GM12874 (cell line): ENCODE results near the gene C2orf49.

Source experiments
- TF ChIP-seq, protein P1 (sequence below): IDR thresholded peaks from 2 replicates; pipeline ENCODE4 v1.5.1; 2011; ENCODE audit warnings: low read depth, mild to moderate bottlenecking, control low read depth, low read length, moderate library complexity; ENCODE audit not compliant: insufficient read depth

The C2orf49 gene

DNA sequence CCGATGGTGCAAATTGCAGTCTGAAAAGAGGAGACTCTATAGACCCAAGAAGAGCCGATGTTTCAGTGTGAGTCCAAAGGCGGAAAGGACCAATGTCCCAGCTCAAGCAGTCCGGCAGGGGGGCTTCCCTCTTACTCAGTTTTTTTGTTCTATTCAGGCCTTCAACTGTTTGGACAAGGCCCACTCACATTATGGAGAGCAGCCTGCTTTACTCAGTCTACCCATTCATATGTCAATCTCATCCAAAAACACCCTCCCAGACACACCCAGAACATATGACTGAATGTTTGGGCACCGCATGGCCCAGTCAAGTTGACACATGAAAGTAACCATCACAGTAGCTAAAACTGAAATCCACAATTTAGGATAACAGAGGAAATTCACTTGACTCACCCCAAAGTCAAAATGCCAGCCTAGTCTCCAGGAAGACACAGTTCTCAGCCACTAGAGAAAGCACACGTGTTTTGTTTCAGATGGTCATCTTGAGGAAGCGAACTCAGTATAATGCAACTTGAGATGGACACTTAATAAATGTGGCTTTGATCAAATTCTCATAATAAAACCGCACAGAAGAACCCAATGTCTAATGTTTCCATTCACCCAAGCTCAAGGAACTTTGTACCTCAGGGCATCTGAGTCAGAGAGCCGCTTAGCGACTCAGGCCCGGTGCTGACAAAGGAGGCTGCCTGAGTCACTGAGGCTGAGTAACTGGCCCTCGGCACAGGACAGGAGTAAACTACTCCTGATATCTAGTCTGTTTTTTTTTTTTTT lies 59.1 kb downstream of the C2orf49 start:
- TF ChIP-seq, protein P1, sequence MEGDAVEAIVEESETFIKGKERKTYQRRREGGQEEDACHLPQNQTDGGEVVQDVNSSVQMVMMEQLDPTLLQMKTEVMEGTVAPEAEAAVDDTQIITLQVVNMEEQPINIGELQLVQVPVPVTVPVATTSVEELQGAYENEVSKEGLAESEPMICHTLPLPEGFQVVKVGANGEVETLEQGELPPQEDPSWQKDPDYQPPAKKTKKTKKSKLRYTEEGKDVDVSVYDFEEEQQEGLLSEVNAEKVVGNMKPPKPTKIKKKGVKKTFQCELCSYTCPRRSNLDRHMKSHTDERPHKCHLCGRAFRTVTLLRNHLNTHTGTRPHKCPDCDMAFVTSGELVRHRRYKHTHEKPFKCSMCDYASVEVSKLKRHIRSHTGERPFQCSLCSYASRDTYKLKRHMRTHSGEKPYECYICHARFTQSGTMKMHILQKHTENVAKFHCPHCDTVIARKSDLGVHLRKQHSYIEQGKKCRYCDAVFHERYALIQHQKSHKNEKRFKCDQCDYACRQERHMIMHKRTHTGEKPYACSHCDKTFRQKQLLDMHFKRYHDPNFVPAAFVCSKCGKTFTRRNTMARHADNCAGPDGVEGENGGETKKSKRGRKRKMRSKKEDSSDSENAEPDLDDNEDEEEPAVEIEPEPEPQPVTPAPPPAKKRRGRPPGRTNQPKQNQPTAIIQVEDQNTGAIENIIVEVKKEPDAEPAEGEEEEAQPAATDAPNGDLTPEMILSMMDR, result no peak

DNA sequence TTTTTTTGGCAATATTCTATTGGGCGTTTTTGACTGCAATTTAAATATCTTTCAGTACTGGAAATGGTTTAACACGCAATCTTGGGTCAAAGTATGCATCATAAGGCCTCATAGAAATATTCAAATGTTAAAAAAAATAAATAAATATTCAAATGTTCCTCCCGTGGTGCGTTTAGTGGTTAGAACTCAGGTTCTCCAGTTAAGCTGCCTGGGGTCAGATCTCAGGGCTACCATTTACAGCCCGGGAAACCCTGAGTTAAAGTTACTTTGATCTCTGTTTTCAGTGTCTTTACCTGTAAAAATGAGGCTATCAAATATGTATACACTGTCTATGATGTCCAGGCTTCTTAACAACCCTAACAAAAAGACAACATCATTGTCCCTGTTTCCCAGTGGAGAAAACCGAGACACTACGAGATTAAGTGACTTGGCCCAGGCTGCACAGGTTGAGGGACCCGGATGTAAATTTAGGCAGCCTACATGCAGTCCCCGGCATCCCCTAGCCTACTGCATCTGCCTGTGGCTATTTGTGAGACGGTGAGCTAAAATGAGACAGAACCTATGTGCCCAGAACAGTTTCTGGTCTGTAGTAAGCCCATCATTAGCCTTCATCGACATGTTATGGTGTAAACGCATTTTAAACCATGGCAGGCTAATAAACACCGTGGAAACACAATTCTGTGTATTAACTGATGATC lies 59.8 kb downstream of the C2orf49 start:
- TF ChIP-seq, protein P1, result no peak

DNA sequence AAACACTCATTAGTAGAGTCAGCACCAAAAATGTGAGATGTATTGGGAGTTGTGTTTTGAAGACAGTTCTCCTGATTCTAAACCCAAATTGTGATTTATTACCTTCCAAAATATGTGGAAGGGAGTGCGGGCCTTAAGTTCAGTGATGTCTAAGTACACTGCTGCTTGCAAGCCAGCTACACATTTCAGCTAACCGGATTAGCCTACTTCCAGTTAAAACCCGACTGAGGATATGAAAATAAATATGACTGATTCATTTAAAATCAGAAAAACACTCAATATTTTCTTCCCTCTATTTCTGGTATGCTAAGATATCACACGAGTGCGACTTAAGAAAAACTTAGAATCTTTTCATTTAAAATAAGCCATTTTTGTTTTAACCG lies 60.6 kb downstream of the C2orf49 start:
- TF ChIP-seq, protein P1, result no peak

DNA sequence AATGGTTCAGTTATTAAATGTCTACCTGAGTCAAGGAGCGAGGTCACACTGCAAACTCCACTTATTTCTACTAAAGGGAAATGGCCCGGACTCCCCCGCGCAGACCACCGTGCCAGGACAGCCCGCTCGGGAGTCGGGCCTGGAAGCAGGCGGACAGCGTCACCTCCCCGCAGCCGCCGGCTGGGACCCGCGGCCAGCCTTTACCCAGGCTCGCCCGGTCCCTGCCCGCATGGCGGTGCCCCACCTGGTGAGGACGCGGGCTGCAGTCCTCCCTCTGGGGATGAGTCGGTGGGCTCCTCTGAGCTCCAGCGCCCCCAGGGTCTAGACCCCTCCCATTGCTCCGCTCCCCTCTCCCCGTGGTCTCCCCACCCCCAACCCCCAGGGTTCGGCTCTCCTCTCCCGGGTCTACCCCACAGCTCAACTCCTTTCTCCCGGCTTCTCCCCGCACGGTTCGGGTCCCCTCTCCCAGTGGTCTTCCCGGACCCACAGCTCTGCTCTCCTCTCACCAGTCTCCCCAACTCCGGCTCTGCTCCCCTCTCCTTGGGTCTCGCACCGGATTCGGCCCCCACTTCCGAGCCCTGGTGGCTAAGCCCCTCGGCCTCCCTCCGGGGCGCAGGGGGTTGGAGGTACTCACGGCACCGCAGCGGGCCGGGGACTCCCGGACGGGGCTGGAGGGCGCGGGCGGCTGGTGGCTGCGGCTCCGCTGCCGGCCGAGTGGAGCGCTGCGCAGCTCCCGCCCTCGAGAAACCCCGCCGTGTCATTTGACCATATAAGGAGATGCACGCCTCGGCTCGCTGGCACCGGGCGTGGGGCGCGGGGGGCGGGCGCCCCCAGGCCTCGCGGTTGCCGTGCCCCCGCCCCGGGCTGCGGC lies 61.2 kb downstream of the C2orf49 start, which contains the start of gene FHL2:
FHL2 (minus strand) TSS at position 716 of the 871 bp plus-strand sequence. CDS start 12,535 bp downstream, outside the sequence.
- TF ChIP-seq, protein P1, result peak; percentile 59
